Right lobe of liver (tissue), 4 donors: ENCODE measurements around the gene AGRN.

Experiments
- CTCF ChIP-seq, 4 donors: fragments of 200-600 bp in 3 of 4; fragments of 450-650 bp in 1 of 4; IDR thresholded peaks; one replicate each; pipeline versions ENCODE4 v1.5.1 to v1.8.0; 2016 to 2022; ENCODE audit warnings: antibody characterized with exemption in 4 of 4, mild to moderate bottlenecking in 2 of 4
- POLR2A ChIP-seq: fragments of 450-650 bp; IDR thresholded peaks from one replicate; pipeline ENCODE4 v1.6.1; 2017; ENCODE audit warnings: antibody characterized with exemption, mild to moderate bottlenecking
- donor health status: DM: no; HTN: no; CAD: no.
- donor health status: DM: no; HTN: no; CAD: no.
- donor health status: DM: no; HTN: yes; CAD: no.

GRCh38 chr1:995665-996633, 24.0 kb upstream of the AGRN start:
- TF ChIP-seq CTCF (IDR thresholded peaks at IDR 0.05) (no peak), POLR2A (no peak)
